ENCODE data around the gene CREB3L1. TPM values are rescaled to one million over a fixed set of nuclear protein-coding genes. Genes with fewer than 3 reads are reported as not detected.
A peak's percentile ranks its signal among the peaks of the same experiment; 100 is the strongest.

CREB3L1 gene
- total and polyA plus RNA-seq, 2 of the 13 experiments (the other 11 are each of a cell fraction or from before 2014, with no cell fraction given), result not detected

DNA sequence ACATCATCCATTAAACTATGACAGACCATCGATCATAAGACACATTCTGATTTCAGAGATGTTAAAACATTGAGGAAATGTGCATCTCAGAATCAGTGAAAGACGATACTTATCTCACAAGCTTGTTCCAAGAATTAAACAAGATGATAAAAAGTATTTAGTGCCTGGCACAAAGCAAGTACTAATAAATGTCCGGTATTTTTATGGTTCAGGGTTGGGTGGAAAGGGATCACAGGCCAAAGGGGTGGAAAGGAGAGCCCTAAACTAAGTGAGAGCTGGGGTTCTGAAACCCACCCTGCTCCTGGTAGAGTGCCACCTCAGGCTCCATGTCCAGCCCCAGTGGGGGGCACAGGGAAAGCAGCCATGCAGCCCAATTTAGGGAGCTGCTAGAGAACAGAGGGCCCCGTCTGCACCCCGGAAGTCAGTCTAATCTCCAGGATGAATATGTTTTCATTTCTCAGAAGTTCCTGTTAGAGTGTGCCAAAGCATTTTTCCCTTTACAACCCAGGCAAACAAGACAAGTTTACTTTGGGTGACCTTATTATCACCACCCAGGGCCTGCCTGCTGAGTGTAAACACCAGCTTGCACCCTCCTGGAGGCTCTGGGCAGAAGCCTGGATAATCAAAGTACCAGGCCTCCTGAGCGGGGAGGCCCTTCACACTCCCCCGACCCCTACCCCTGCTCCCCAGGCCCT is 3.8 kb upstream of the CREB3L1 start (continued):
- TF ChIP-seq ZUFSP (CRISPR knock-in tag; IDR thresholded peaks at IDR 0.05; ENCODE audit: borderline replicate concordance), result no peak
- no peak for TF ChIP-seq NR0B2 (CRISPR knock-in tag; IDR thresholded peaks at IDR 0.05)
- no peak for TF ChIP-seq ZKSCAN1 (IDR thresholded peaks at IDR 0.05; ENCODE audit: low read length)
- 0 out of 2 replicates have a peak, but pooled peaks have one; percentile 21 for TF ChIP-seq ZBTB26 (CRISPR knock-in tag; IDR thresholded peaks at IDR 0.05; ENCODE audit: borderline replicate concordance)
- no peak for TF ChIP-seq SRSF4 (IDR thresholded peaks at IDR 0.05; ENCODE audit: low read depth, low read length, poor library complexity, severe bottlenecking)
- TF ChIP-seq, protein P1, sequence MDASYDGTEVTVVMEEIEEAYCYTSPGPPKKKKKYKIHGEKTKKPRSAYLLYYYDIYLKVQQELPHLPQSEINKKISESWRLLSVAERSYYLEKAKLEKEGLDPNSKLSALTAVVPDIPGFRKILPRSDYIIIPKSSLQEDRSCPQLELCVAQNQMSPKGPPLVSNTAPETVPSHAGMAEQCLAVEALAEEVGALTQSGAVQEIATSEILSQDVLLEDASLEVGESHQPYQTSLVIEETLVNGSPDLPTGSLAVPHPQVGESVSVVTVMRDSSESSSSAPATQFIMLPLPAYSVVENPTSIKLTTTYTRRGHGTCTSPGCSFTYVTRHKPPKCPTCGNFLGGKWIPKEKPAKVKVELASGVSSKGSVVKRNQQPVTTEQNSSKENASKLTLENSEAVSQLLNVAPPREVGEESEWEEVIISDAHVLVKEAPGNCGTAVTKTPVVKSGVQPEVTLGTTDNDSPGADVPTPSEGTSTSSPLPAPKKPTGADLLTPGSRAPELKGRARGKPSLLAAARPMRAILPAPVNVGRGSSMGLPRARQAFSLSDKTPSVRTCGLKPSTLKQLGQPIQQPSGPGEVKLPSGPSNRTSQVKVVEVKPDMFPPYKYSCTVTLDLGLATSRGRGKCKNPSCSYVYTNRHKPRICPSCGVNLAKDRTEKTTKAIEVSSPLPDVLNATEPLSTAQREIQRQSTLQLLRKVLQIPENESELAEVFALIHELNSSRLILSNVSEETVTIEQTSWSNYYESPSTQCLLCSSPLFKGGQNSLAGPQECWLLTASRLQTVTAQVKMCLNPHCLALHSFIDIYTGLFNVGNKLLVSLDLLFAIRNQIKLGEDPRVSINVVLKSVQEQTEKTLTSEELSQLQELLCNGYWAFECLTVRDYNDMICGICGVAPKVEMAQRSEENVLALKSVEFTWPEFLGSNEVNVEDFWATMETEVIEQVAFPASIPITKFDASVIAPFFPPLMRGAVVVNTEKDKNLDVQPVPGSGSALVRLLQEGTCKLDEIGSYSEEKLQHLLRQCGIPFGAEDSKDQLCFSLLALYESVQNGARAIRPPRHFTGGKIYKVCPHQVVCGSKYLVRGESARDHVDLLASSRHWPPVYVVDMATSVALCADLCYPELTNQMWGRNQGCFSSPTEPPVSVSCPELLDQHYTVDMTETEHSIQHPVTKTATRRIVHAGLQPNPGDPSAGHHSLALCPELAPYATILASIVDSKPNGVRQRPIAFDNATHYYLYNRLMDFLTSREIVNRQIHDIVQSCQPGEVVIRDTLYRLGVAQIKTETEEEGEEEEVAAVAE (CRISPR knock-in tag; IDR thresholded peaks at IDR 0.05; ENCODE audit: borderline replicate concordance), result no peak
- TF ChIP-seq U2AF1 (optimal IDR thresholded peaks at IDR 0.05; ENCODE audit: low read depth, low read length), result no peak
- no peak for TF ChIP-seq ZBTB4 (CRISPR knock-in tag; IDR thresholded peaks at IDR 0.05; ENCODE audit: borderline replicate concordance)
- TF ChIP-seq ZBTB7A (CRISPR knock-in tag; IDR thresholded peaks at IDR 0.05), result no peak
- no peak for TF ChIP-seq NCOA1 (CRISPR knock-in tag; IDR thresholded peaks at IDR 0.05)
- TF ChIP-seq NR2F2 (IDR thresholded peaks at IDR 0.05; ENCODE audit: borderline replicate concordance, low read depth), result peak; percentile 99
- no peak for TF ChIP-seq ZNF891 (CRISPR knock-in tag; IDR thresholded peaks at IDR 0.05)
- no peak for TF ChIP-seq ZNF883 (CRISPR knock-in tag; IDR thresholded peaks at IDR 0.05; ENCODE audit: not compliant biosample characterization)
- TF ChIP-seq DPF2 (CRISPR knock-in tag; IDR thresholded peaks at IDR 0.05; ENCODE audit: borderline replicate concordance, low read depth), result peak; percentile 67; the same call in 1 of the 2 replicates
- no peak; the same call in 1 of the 2 replicates for TF ChIP-seq ZNF703 (CRISPR knock-in tag; IDR thresholded peaks at IDR 0.05; ENCODE audit: borderline replicate concordance)
- TF ChIP-seq ZNF180 (CRISPR knock-in tag; IDR thresholded peaks at IDR 0.05; ENCODE audit: borderline replicate concordance, low read depth), result no peak
- TF ChIP-seq ZNF569 (CRISPR knock-in tag; IDR thresholded peaks at IDR 0.05; ENCODE audit: borderline replicate concordance), result no peak
